NB4 (cell line): Measurements from ENCODE around the gene POLDIP3.
"Not testable (repeated sequence)": the region's sequence is repeated elsewhere in the genome, so short reads cannot be mapped to it uniquely, and the experiment has no call there.

Experiments
- DNase-seq: peaks from one replicate; pipeline ENCODE4 v3.0.0; 2010; ENCODE audit warnings: low read depth
- H3K4me3 ChIP-seq: one replicate; pipeline ENCODE4 v1.5.1; 2011; ENCODE audit warnings: mild to moderate bottlenecking, low read depth, low read length, moderate library complexity
- CTCF ChIP-seq: IDR thresholded peaks from one replicate; pipeline ENCODE4 v1.5.1; 2012; ENCODE audit warnings: low read depth, low read length
- MAX ChIP-seq: IDR thresholded peaks from 2 replicates; pipeline ENCODE4 v1.6.1; 2011; ENCODE audit warnings: low read depth, low read length
- MYC ChIP-seq: IDR thresholded peaks from 2 replicates; pipeline ENCODE4 v1.6.1; 2011; ENCODE audit warnings: low read depth, low read length
- POLR2A ChIP-seq: IDR thresholded peaks from 2 replicates; pipeline ENCODE4 v1.6.1; 2011; ENCODE audit warnings: mild to moderate bottlenecking; ENCODE audit not compliant: insufficient read length; ENCODE audit errors: extremely low read depth

Gene POLDIP3

GRCh38 chr22:42621505-42622002 is 6.9 kb upstream of the POLDIP3 start:
- TF ChIP-seq MAX (no peak), CTCF (peak; percentile 87)
- peak; percentile 56 for DNase-seq

GRCh38 chr22:42620084-42620483 is 5.4 kb upstream of the POLDIP3 start:
- TF ChIP-seq MYC (no peak), CTCF (no peak), MAX (no peak), POLR2A (no peak)
- no peak overlapping the region for H3K4me3 ChIP-seq
- DNase-seq, result no peak

More at GRCh38 chr22:42621505-42622002, 6.9 kb upstream of the POLDIP3 start:
- H3K4me3 ChIP-seq, result no peak overlapping the region

- no peak for TF ChIP-seq CTCF
- no peak for TF ChIP-seq MYC
- TF ChIP-seq MAX, result no peak
- TF ChIP-seq POLR2A, result no peak
- no peak for DNase-seq
- no peak overlapping the region for H3K4me3 ChIP-seq
Observed at GRCh38 chr22:42619261-42620063, 4.8 kb upstream of the POLDIP3 start.

- H3K4me3 ChIP-seq, result no peak overlapping the region
- no peak for DNase-seq
- no peak for TF ChIP-seq MAX
- TF ChIP-seq POLR2A, result no peak
- TF ChIP-seq CTCF, result no peak
- TF ChIP-seq MYC, result no peak
Observed at GRCh38 chr22:42617155-42617983, 2.7 kb upstream of the POLDIP3 start.

GRCh38 chr22:42615860-42616175 is 1.1 kb upstream of the POLDIP3 start:
- peak overlapping the region; percentile 27 for H3K4me3 ChIP-seq
- not testable (repeated sequence) for DNase-seq

GRCh38 chr22:42615092-42615859 is 593 bp upstream of the POLDIP3 start:
- H3K4me3 ChIP-seq, result peak overlapping the region; percentile 61
- peak; percentile 99 for TF ChIP-seq POLR2A
- no peak for TF ChIP-seq MAX
- peak; percentile 15; the same call in 1 of the 2 replicates for TF ChIP-seq MYC
- DNase-seq, result peak; percentile 98
